T-helper 2 cell (primary cell): Measurements from ENCODE around the gene GAK.
"Not testable (repeated sequence)": the region's sequence is repeated elsewhere in the genome, so short reads cannot be mapped to it uniquely, and the experiment has no call there.

Source experiments
- DNase-seq, 5 experiments: peaks; one replicate each; pipeline versions ENCODE4 v3.0.0 to v3.0.0-alpha.2; 2012 to 2022
- total RNA-seq, 2 donors: gene quantifications; one replicate each; lab custom pipeline; 2026; lab: John Stamatoyannopoulos, UW

GAK gene
- total RNA-seq, result 162 to 219 reads per million in 2 donors

- peak; percentile 93 to 97 (median 95) for DNase-seq
Observed at GRCh38 chr4:931960-932712, at the start of gene GAK, which contains the start of gene TMEM175. Gene GAK (minus strand): TSS chr4:932316. CDS start chr4:932187, 129 bp downstream. Gene TMEM175 (plus strand): TSS chr4:932460. CDS start chr4:947740, 15,280 bp downstream.

GRCh38 chr4:978957-979701 lies 47.0 kb upstream of the GAK start:
- DNase-seq, result no peak

- DNase-seq, result not testable (repeated sequence)
Observed at GRCh38 chr4:976016-976415, 43.9 kb upstream of the GAK start.

- no peak for DNase-seq
Observed at GRCh38 chr4:974668-975067, 42.6 kb upstream of the GAK start.

- DNase-seq, result peak; percentile 73 to 89 (median 81)
Observed at GRCh38 chr4:973431-974397, 41.6 kb upstream of the GAK start, which contains the start of gene DGKQ. Gene DGKQ (minus strand): TSS chr4:973569. CDS start chr4:973482, 87 bp downstream.

- peak; percentile 22 to 73 (median 61) for DNase-seq
Observed at GRCh38 chr4:972651-973424, 40.7 kb upstream of the GAK start.

GRCh38 chr4:971666-972500 lies 39.8 kb upstream of the GAK start:
- peak in 1 of 5 experiments; percentile 13 for DNase-seq

- no peak for DNase-seq
Observed at GRCh38 chr4:970854-971520, 38.9 kb upstream of the GAK start.

GRCh38 chr4:970046-970745 lies 38.1 kb upstream of the GAK start:
- DNase-seq, result peak in 1 of 5 experiments; percentile 95

- DNase-seq, result no peak
Observed at GRCh38 chr4:968621-969394, 36.7 kb upstream of the GAK start.

- no peak for DNase-seq
Observed at GRCh38 chr4:968221-968620, 36.1 kb upstream of the GAK start.

- DNase-seq, result no peak
Observed at GRCh38 chr4:967113-968104, 35.3 kb upstream of the GAK start.

GRCh38 chr4:966266-967112 lies 34.4 kb upstream of the GAK start:
- DNase-seq, result no peak

GRCh38 chr4:965766-966134 lies 33.6 kb upstream of the GAK start:
- DNase-seq, result no peak

GRCh38 chr4:965048-965765 lies 33.1 kb upstream of the GAK start:
- no peak for DNase-seq
